Testis (tissue), 2 donors: ENCODE results near the gene AK4.
A peak's percentile ranks its signal among the peaks of the same experiment; 100 is the strongest.

ENCODE experiments used
- CTCF ChIP-seq, 3 experiments: fragments of 450-650 bp in 2 of 3; fragments of 200-600 bp in 1 of 3; sonication (generic) in 1 of 3; IDR thresholded peaks; one replicate each; pipeline ENCODE4 v1.5.1; 2016 to 2019; ENCODE audit warnings: antibody characterized with exemption in 3 of 3, mild to moderate bottlenecking in 2 of 3, moderate library complexity in 1 of 3
- POLR2A ChIP-seq: fragments of 450-650 bp; IDR thresholded peaks from one replicate; pipeline ENCODE4 v1.6.1; 2017; ENCODE audit warnings: antibody characterized with exemption, mild to moderate bottlenecking, moderate library complexity

GRCh38 chr1:65265651-65266351 lies 117.8 kb downstream of the AK4 start:
- peak in 1 of 3 experiments; percentile 7 for TF ChIP-seq CTCF (IDR thresholded peaks at IDR 0.05)
- TF ChIP-seq POLR2A, result no peak
